ENCODE data around the gene FMN1.

Gene FMN1

GRCh38 chr15:32882955-32883354 is 311.6 kb downstream of the FMN1 start:
- Histone ChIP-seq H3K79me2 (ENCODE audit: control insufficient read depth, low read length) (no peaks in the 10 kb centered on the region), H3K9me3 (ENCODE audit: control insufficient read depth, insufficient read depth, low read length) (no peaks in the 10 kb centered on the region), H3K4me2 (ENCODE audit: low read length) (no peak overlapping the region), H3K4me1 (ENCODE audit: control insufficient read depth, low read length) (no peaks in the 10 kb centered on the region), H3K27ac (ENCODE audit: low read depth, low read length) (no peak overlapping the region), H4K20me1 (ENCODE audit: control insufficient read depth, insufficient read depth, low read depth, low read length) (no peaks in the 10 kb centered on the region), H3K27me3 (ENCODE audit: control insufficient read depth, low read length) (no peaks in the 10 kb centered on the region), H3K9me2 (replicated peaks; ENCODE audit: control insufficient read depth, low read length) (no peaks in the 10 kb centered on the region), H3F3A (ENCODE audit: control insufficient read depth, insufficient read depth) (no peaks in the 10 kb centered on the region), H3K4me3 (ENCODE audit: low read length) (no peak overlapping the region), H3K36me3 (ENCODE audit: control insufficient read depth, low read length) (no peaks in the 10 kb centered on the region)
- TF ChIP-seq EZH2phosphoT487 (IDR thresholded peaks at IDR 0.05; ENCODE audit: borderline replicate concordance, low read length) (no peak), CTCF (IDR thresholded peaks at IDR 0.05; ENCODE audit: low read depth, low read length, poor library complexity, severe bottlenecking) (no peak)

GRCh38 chr15:32881528-32881927 is 313.0 kb downstream of the FMN1 start:
- Histone ChIP-seq H3K4me1 (ENCODE audit: control insufficient read depth, low read length) (no peaks in the 10 kb centered on the region), H3K27me3 (ENCODE audit: control insufficient read depth, low read length) (peaks cover 2% of the 10 kb centered on the region; the same call in 1 of the 2 replicates), H3K9me3 (ENCODE audit: control insufficient read depth, insufficient read depth, low read length) (no peaks in the 10 kb centered on the region), H3K36me3 (ENCODE audit: control insufficient read depth, low read length) (no peaks in the 10 kb centered on the region), H3K4me3 (ENCODE audit: low read length) (no peak overlapping the region), H3F3A (ENCODE audit: control insufficient read depth, insufficient read depth) (no peaks in the 10 kb centered on the region), H3K4me2 (ENCODE audit: low read length) (no peak overlapping the region), H3K9me2 (replicated peaks; ENCODE audit: control insufficient read depth, low read length) (no peaks in the 10 kb centered on the region), H3K27ac (ENCODE audit: low read depth, low read length) (no peak overlapping the region), H4K20me1 (ENCODE audit: control insufficient read depth, insufficient read depth, low read depth, low read length) (no peaks in the 10 kb centered on the region), H3K79me2 (ENCODE audit: control insufficient read depth, low read length) (no peaks in the 10 kb centered on the region)
- TF ChIP-seq EZH2phosphoT487 (IDR thresholded peaks at IDR 0.05; ENCODE audit: borderline replicate concordance, low read length) (no peak), CTCF (IDR thresholded peaks at IDR 0.05; ENCODE audit: low read depth, low read length, poor library complexity, severe bottlenecking) (no peak)

GRCh38 chr15:32880642-32881041 is 313.9 kb downstream of the FMN1 start:
- no peaks in the 10 kb centered on the region for H3F3A ChIP-seq (ENCODE audit: control insufficient read depth, insufficient read depth)
- no peak overlapping the region for H3K4me3 ChIP-seq (ENCODE audit: low read length)
- no peaks in the 10 kb centered on the region for H3K9me3 ChIP-seq (ENCODE audit: control insufficient read depth, insufficient read depth, low read length)
- TF ChIP-seq CTCF (IDR thresholded peaks at IDR 0.05; ENCODE audit: low read depth, low read length, poor library complexity, severe bottlenecking) = no peak
- no peak for TF ChIP-seq EZH2phosphoT487 (IDR thresholded peaks at IDR 0.05; ENCODE audit: borderline replicate concordance, low read length)
- H3K27me3 ChIP-seq (ENCODE audit: control insufficient read depth, low read length) = peaks cover 2% of the 10 kb centered on the region; the same call in 1 of the 2 replicates
- H3K79me2 ChIP-seq (ENCODE audit: control insufficient read depth, low read length) = no peaks in the 10 kb centered on the region
- no peaks in the 10 kb centered on the region for H3K36me3 ChIP-seq (ENCODE audit: control insufficient read depth, low read length)
- H3K4me1 ChIP-seq (ENCODE audit: control insufficient read depth, low read length) = no peaks in the 10 kb centered on the region
- no peaks in the 10 kb centered on the region for H3K9me2 ChIP-seq (replicated peaks; ENCODE audit: control insufficient read depth, low read length)
- H3K27ac ChIP-seq (ENCODE audit: low read depth, low read length) = no peak overlapping the region
- no peaks in the 10 kb centered on the region for H4K20me1 ChIP-seq (ENCODE audit: control insufficient read depth, insufficient read depth, low read depth, low read length)
- H3K4me2 ChIP-seq (ENCODE audit: low read length) = no peak overlapping the region

Measured in DOHH2 (cell line).